Activated CD4-positive, alpha-beta T cell treated with anti-CD3 and anti-CD28 coated beads, Interleukin-2, amount 50 U/mL, for 48 hours (primary cell): Measurements from ENCODE around the gene AGAP1.

Experiments
- DNase-seq, 2 experiments: peaks; one replicate each; pipeline ENCODE4 v3.0.0-alpha.2; 2020

The AGAP1 gene

GRCh38 chr2:235833971-235834620, 340.3 kb downstream of the AGAP1 start:
- DNase-seq, result no peak

DNA sequence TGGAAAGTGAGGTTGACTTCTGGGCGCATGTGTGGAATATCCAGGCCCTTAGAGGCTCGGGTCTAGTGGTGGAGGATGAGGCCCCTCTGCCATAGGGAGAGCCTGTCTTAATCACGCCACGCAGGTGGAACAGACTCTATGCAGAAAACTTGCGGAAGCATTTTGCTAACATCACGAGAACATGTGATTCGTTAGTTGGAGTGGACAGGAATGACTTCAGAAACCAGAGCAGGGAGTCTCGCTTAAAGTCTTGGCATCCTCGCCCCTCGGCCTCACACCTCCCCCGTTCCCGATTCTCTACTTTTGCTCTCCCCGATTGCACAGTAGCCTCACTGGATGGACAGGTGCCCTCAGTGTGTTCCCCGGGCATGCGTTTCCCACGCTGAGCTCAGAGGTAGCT, 340.9 kb downstream of the AGAP1 start:
- DNase-seq, result no peak

- DNase-seq, result no peak
Observed at GRCh38 chr2:235835810-235836209, 342.0 kb downstream of the AGAP1 start.

- DNase-seq, result no peak
Observed at GRCh38 chr2:235836491-235836911, 342.7 kb downstream of the AGAP1 start.

GRCh38 chr2:235839226-235839625, 345.4 kb downstream of the AGAP1 start:
- no peak for DNase-seq

- DNase-seq, result no peak
Observed at GRCh38 chr2:235839974-235840373, 346.1 kb downstream of the AGAP1 start.

- no peak for DNase-seq
Observed at GRCh38 chr2:235841863-235842262, 348.0 kb downstream of the AGAP1 start.

DNA sequence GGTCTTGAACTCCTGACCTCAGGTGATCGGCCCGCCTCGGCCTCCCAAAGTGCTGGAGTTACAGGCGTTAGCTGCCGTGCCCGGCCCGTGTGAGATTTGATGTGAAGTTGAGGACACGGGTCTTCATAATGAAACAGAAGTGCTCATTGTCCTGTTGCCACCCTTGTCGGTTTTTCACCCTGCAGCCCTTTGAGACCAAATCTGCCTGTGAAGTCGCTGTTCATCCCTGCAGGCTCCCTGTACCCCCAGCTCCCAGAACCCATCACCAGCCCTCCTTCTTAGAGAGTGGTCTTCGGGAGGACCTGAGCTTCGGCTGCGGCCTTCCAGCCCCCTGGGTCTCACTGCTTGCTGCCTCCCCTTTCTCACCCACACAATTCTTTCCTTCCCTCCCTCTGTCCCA, 349.1 kb downstream of the AGAP1 start:
- DNase-seq, result no peak

GRCh38 chr2:235843591-235844395, 349.9 kb downstream of the AGAP1 start:
- no peak for DNase-seq

DNA sequence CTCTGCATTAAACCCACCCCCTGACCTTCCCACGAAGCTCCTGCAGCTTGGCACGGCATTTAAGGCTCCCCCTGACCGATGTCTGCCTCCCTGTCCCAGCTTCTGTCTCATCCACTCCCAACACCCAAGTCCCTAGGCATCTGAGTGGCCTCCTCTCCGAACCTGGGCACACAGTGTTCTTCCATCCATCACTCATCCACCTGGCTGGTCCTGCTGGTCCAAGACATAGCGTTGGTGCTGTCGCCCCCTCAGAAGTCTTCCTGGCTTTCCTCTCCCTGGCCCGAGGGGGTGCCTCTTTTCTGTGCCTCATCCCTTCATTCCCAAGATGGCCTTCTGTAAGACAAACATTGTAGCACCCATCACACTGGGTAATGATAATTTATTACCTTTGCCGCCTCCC, 350.7 kb downstream of the AGAP1 start:
- no peak for DNase-seq

DNA sequence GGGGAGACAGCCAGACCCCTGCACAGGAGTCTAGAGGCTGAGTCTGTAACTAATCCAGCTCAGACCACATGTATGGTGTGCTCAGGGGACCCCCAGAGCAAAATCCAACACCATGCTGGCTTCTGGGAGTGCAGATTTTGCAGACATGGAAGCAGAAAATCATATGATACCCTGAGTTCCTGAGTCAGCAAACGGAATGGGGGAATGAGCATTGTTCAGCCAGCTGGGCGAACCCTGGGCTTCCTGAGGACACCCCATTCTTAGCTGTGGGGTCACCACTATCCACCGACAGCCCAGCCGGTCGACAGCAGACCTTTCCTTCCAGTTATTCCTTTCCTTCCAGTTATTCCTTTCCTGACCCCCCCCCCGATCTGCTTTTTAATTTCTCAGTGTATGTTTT, 351.4 kb downstream of the AGAP1 start:
- no peak for DNase-seq

DNA sequence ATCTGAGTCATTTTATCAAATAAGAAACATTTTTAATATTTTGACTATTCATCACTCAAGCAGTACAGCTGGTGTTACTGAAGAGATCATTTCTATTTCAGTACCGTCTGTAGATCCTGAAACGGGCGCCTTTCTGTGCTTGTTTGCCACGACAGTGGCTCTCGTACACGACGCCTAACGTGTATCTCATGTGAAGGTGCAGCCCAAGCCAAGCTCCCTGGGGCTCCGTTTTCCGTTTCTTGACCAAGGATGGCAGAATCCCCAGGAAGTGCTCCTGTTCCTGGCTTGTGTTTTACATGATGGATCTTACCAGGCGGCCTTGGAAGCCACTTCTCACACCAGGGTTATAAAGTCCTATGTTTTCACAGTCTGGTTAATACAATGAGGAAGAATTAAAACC, 353.7 kb downstream of the AGAP1 start:
- DNase-seq, result no peak

- no peak for DNase-seq
Observed at GRCh38 chr2:235848055-235848454, 354.2 kb downstream of the AGAP1 start.

DNA sequence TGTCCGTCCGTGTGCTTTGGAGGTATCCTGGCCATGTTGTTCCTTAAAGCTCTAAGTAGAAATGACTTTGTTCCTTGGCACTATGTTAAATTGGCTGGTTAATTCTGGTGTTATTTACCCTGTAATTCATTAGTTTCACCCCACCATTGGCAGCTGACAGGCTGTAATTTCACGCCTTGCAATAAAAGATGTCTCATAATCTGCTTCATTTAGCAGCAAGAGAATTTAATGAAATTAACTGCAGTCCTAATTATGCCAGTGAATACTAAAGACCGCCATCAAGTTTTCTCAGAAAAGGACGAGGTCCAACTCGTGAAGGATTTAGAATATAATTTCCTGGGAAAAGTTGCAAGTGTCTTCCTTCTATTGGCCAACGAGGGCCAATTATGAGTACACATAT, 355.1 kb downstream of the AGAP1 start:
- no peak for DNase-seq

DNA sequence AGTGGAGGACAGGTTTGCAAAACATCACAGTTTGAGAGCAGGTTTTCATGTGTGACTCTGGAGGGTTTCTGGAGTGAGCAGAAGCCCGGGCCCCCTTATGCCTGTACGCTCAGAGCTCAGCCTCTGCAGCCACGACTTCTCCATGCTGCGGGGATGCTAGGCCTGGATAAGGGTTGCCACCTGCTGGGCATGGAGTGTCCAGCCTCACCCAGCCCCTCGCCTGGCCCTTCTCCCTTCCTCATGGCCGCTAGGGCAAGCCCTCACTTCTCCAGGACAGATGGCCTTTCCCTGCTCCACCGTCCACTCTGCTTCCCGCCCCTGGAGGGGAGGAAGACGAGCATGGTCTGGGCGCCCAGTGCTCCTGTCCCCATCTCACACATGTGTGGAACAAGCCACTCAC, 355.6 kb downstream of the AGAP1 start:
- no peak for DNase-seq

- DNase-seq, result no peak
Observed at GRCh38 chr2:235850289-235850688, 356.4 kb downstream of the AGAP1 start.

DNA sequence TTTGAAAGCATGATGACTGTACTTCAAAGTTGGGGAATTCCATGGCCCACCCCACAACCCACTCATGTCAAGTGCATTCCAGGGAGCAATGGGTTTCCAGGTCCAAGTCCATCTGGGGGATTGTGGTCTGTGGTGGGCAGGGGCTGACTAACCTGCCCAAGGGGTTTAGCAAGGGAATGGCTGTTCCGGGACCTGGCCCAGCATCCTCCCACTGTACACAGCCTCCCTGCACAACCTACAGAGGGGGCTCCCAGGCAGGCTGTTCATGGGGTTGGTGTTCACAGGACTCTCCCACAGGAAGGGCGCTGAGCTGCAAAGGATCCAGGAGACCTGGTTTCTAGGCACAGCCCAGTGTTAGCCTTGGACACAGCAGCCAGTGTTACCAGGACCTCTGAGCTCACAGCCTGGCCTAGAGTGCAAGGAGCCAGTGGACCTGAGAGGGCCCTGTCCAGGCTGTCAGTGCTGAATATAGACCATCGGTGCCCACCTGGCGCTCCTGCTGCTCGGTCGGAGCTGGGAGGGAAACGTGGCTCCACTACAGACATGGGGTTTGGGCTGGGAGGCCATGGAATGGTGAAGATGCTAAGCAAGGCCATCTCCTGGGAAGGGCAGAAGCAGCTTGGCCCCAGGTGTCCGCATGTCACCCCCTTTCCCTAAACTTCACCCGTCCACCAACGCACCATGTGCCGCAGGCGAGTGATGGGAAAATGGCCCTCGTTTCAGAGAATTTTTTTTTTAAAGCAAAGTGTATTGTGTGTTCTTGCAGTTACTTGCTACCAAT, 357.1 kb downstream of the AGAP1 start:
- no peak for DNase-seq

DNA sequence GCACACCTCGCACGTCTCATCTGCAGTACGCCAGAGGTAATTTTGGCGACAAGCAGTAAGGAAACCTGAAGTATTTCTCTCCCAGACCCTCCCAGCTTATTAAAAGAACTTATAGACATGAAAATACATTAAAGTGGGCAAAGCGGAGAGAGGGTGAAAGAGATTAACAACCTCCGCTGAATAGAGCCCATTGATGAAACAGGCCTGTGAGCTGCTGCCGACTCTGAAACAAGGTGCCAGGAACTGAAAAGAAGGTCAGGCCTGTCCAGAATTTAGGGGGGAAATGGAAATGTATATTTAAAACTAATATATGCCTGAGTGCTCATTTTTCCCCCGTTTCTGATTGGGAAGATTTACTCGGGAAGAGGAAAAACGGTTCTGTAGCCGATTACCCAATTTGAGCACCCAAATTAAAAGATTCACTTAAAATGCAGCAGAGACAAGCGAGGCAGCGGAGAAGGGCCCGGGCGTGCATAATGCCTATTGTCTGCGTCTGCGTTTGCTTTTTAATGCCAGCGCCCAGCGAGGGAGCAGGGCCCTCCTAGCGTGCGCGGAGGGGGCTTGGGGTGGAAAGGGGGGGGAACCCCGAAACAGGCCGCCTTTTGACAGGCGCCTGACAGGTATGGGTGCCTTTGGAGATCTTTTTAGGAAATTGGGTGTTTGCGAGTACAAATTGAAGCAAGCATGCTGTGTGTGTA, 358.1 kb downstream of the AGAP1 start:
- DNase-seq, result no peak

DNA sequence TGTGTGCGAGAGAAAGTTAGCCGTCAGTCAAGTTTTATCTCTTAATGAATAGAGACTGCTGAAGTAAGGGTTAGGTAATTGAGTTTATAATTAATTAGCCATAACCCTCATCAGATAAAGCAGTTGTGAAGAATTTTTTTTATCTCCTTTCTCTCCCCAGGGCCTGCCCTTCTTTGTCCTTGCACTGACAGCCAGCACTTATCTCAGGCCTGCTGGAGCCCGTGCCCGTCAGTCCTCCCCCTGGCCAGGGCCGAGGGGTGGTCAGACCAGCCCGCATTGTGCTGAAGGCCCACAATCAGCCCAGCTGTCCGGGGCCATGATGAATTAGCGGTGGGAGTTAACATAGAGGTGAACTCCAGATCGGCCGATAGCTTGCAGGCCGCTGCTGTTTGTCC, 358.7 kb downstream of the AGAP1 start:
- no peak for DNase-seq

- no peak for DNase-seq
Observed at GRCh38 chr2:235854276-235854675, 360.4 kb downstream of the AGAP1 start.

GRCh38 chr2:235855011-235855410, 361.2 kb downstream of the AGAP1 start:
- no peak for DNase-seq

DNA sequence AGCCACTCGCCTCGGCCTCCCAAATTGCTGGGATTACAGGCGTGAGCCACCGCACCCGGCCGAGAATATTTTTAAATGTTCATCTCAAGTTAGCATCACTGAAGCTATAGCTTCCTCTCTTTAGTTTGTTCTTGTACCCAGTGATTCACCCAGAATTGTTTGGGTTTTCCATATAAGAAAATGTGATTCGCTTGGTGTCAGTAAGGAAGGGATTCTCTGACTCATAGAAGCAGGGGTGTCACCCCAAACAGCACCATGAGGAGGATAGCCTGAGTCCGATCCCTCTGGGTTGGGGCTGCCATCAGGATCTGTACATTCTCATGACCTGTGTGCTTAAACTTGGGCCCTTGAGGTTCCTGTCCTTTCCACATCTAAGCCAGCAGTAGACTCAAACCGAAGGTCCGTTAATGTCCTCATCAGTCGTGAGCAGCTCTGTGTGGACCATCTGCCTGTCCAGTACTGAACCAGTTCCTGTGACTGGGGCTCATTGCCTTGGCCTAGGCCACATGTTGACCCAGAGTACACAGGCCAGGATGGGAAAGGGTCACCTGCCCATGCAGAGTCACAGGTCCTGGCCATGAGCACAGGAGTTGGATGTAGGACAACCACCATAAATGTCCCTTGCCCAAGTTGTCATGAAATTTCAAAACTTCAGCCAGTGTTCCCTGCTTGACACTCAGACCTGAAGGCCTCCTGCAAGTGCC, 362.5 kb downstream of the AGAP1 start:
- DNase-seq, result no peak

GRCh38 chr2:235857598-235857997, 363.8 kb downstream of the AGAP1 start:
- no peak for DNase-seq
